ENCODE results near the gene TOMM70. TPM values are rescaled to one million over a fixed set of nuclear protein-coding genes. Genes with fewer than 3 reads are reported as not detected.
A peak's percentile ranks its signal among the peaks of the same experiment; 100 is the strongest.

Gene TOMM70
- total and polyA plus RNA-seq, 2 of the 4 experiments (the other 2 are of a cell fraction) = 24.6 to 35.1 TPM

DNA sequence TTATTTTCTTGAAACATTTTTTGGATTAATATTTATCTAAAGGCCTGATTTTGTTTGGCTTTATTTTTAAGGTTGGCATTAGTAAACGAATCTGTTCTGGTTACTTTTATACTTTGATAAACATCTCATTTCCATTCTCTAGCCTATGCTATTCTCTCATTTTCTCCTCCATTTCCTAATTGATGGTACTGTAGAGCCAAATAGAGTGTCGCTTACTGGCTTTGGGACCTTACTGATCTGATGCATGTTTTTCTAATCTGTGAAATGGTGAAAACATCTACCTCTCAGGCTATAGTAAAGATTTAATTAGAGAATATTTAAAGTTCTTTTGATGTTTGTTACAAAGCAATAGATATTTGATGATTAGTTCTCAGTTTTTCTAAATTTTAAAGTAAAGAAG, 2.0 kb upstream of the TOMM70 start:
- ChIA-PET POLR2A (ENCODE audit: unreplicated experiment) (interaction anchor here (1.6 kb wide), 1 partner anchor 16 kb away, joined by 5 read pairs; no protein-coding TSS in a partner anchor), CTCF (no interaction called here)
- Histone ChIP-seq H3K23ac (ENCODE audit: low read depth, low read length) (peak overlapping the region; percentile 23; the same call in 1 of the 2 replicates), H3K18ac (ENCODE audit: low read depth, low read length) (peak overlapping the region; percentile 33; the same call in 1 of the 2 replicates), H4K91ac (ENCODE audit: insufficient read depth, low read depth, low read length) (no peak overlapping the region), H3K4me3 (ENCODE audit: insufficient read depth, low read depth, low read length) (peak overlapping the region; percentile 60), H2BK15ac (ENCODE audit: low read depth, low read length) (no peak overlapping the region; the same call in 2 of the 3 replicates), H3K27me3 (ENCODE audit: control insufficient read depth, insufficient read depth, low read length) (no peaks in the 10 kb centered on the region), H4K8ac (ENCODE audit: low read depth in 2 of 2, low read length in 2 of 2) (peak overlapping the region; percentile 60 to 78; a peak in 2 of 4 replicates), H3K9ac (ENCODE audit: low read depth, low read length) (peak overlapping the region; percentile 55; the same call in 1 of the 2 replicates), H2BK20ac (ENCODE audit: low read depth, low read length) (no peak overlapping the region), H2BK120ac (ENCODE audit: low read depth, low read length) (peak overlapping the region; percentile 35; the same call in 1 of the 2 replicates), H3K79me1 (ENCODE audit: low read depth in 1 of 2, low read length in 2 of 2) (peaks cover 0 to 32% of the 10 kb centered on the region in 2 experiments; a peak in 3 of 4 replicates), H3K9me3 (ENCODE audit: control insufficient read depth, insufficient read depth, low read length) (no peaks in the 10 kb centered on the region), H3K36me3 (ENCODE audit: control insufficient read depth, insufficient read depth, low read length) (no peaks in the 10 kb centered on the region), H2AK9ac (replicated peaks; ENCODE audit: low read depth, low read length, poor library complexity) (no peak overlapping the region), H3K27ac (ENCODE audit: insufficient read depth, low read length) (no peak overlapping the region), H3K4me1 (ENCODE audit: control insufficient read depth, insufficient read depth, low read length) (no peaks in the 10 kb centered on the region), H2AFZ (replicated peaks; ENCODE audit: low read length, poor library complexity) (no peak overlapping the region), H4K5ac (ENCODE audit: low read depth, low read length) (peak overlapping the region; percentile 31; the same call in 1 of the 2 replicates), H2BK5ac (ENCODE audit: low read depth, low read length, poor library complexity, severe bottlenecking) (peak overlapping the region; percentile 95), H3K9me1 (ENCODE audit: insufficient read depth, low read length) (no peaks in the 10 kb centered on the region), H3K14ac (replicated peaks; ENCODE audit: low read depth, low read length) (peak overlapping the region; percentile 93), H3K4me2 (ENCODE audit: low read depth, low read length) (peak overlapping the region; percentile 98; the same call in 1 of the 2 replicates), H3K56ac (ENCODE audit: extremely low read depth, insufficient read depth, low read length) (peak overlapping the region; percentile 46; the same call in 1 of the 2 replicates), H3K4ac (ENCODE audit: low read depth, low read length) (peak overlapping the region; percentile 62; the same call in 1 of the 2 replicates), H2AK5ac (ENCODE audit: low read depth, low read length) (no peak overlapping the region), H4K20me1 (ENCODE audit: insufficient read depth, low read length) (peaks cover 15% of the 10 kb centered on the region; the same call in 1 of the 2 replicates)
- dilution Hi-C loops (cut with HindIII; ENCODE audit: low sequenced_read_pairs, unreplicated experiment) (no loop called here), intact Hi-C loops (cut with micrococcal nuclease) (loop anchor here (5.0 kb wide), 1 partner anchor 89 kb away; the partner anchor contains the start of gene TMEM45A), in situ Hi-C loops (cut with MboI; ENCODE audit: low sequenced_read_pairs) (no loop called here)
- WGBS, 2 experiments (ENCODE audit: extremely low coverage in 2 of 2, insufficient read length in 1 of 2) = no CpG with 5 or more reads among the region's 2 CpGs
- BruUV-seq (replicated peaks) = no TSS peak
- DNase-seq = no peak
- ATAC-seq (ENCODE audit: low read depth) = no peak
- TF ChIP-seq SMC3 (IDR thresholded peaks at IDR 0.05; ENCODE audit: low read depth, low read length) = no peak
- TF ChIP-seq POLR2A (IDR thresholded peaks at IDR 0.05; ENCODE audit: low read depth, low read length) = no peak
- TF ChIP-seq RAD21 (IDR thresholded peaks at IDR 0.05; ENCODE audit: low read length) = no peak
- TF ChIP-seq, protein P1, sequence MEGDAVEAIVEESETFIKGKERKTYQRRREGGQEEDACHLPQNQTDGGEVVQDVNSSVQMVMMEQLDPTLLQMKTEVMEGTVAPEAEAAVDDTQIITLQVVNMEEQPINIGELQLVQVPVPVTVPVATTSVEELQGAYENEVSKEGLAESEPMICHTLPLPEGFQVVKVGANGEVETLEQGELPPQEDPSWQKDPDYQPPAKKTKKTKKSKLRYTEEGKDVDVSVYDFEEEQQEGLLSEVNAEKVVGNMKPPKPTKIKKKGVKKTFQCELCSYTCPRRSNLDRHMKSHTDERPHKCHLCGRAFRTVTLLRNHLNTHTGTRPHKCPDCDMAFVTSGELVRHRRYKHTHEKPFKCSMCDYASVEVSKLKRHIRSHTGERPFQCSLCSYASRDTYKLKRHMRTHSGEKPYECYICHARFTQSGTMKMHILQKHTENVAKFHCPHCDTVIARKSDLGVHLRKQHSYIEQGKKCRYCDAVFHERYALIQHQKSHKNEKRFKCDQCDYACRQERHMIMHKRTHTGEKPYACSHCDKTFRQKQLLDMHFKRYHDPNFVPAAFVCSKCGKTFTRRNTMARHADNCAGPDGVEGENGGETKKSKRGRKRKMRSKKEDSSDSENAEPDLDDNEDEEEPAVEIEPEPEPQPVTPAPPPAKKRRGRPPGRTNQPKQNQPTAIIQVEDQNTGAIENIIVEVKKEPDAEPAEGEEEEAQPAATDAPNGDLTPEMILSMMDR (conservative IDR thresholded peaks at IDR 0.05; ENCODE audit: low read depth, low read length) = no peak
- TF ChIP-seq, protein P2, sequence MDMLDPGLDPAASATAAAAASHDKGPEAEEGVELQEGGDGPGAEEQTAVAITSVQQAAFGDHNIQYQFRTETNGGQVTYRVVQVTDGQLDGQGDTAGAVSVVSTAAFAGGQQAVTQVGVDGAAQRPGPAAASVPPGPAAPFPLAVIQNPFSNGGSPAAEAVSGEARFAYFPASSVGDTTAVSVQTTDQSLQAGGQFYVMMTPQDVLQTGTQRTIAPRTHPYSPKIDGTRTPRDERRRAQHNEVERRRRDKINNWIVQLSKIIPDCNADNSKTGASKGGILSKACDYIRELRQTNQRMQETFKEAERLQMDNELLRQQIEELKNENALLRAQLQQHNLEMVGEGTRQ (IDR thresholded peaks at IDR 0.05; ENCODE audit: low read depth, low read length) = no peak
- no peak for TF ChIP-seq CEBPB (IDR thresholded peaks at IDR 0.05; ENCODE audit: low read depth, low read length)

Data from IMR-90 (cell line).